Colon (tissue), 2 donors: ENCODE measurements around the gene CADPS.

ENCODE experiments used
- FAIRE-seq: peaks from 2 replicates; lab custom pipeline; 2012; peaks lifted over from hg19 to GRCh38; lab: Jason Lieb, UNC
- donor health status: control.
- donor health status: control.

Gene CADPS

DNA sequence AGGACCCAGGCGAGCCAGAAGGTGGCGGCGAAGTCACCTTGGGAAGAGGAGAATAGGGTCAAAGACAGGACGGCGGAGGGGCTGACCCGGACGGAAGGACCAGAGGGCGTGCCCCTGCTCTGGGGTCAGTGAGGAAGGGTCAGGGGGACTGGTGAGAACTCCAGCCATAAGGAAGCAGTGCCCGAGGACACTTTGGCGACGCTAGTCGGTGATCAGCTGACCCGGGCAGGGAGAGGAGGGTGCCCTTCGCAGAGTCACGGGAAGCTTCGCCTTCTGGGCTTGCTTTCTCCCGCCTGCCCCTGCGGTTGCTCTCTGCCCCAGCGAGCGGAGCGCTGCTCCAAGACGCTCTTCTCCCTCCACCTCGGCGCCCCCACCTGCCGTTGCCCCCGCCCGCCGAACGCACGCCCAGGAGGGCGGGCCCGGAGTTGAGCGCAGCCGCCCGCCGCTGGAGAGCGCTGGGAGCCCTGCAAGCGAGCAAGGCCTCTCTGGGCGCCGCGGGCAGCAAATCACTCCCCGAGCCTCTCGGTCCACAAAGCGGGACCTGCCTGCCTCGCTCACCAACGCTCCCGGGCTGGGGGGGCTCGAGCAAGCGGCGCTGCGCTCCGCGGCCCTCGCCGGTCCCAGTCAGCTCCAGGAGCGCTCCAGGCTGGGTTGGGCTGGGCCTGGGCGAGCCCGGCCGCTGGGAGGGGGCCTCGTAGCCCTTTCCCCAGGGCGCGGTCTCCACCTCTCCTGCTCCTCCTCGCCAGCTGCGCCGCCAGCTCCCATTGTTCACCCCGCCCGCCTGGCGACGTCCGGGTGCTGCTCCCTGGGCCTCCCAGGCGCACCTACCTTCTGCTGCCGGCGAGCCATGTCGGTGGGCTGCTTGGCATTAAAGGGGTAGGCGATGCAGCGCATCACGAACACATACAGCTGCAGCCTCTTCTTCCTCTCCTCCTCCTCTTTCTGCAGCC lies 1.2 kb downstream of the CADPS start:
- no peak for FAIRE-seq

DNA sequence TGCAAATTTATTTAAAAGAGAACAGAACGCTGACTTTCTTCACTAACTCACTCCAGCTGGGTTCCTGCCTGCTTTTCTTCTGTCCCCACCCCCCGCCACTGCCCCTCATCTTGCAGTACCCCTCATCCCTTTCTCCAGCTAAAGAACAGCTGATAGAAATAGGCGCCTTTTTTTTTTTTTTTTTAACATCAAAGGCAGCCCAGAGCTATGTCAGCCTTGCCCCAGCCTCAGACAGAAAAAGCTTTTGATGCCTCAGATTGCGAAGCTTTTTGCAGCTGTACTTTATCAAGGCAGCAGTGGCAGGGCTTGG lies 1.8 kb downstream of the CADPS start:
- no peak for FAIRE-seq

DNA sequence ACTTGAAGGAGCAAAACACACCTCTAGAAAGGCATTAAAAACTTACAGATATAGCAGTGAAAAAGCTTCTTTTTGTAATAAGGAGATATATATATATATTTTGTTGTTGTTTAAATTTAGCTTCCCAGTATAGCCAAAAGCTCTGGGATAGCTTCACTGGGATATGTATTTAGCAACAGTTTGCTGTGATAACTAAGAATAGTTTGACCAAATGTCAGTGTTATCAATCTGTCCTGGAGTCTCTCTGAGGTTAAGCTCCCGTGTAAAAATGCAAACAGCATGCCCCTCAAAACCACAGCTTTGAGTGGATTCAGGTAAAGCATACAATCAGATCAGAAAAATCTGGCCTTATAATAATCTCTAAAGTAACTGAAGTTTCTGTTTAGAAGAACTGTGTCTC lies 2.9 kb downstream of the CADPS start:
- no peak for FAIRE-seq

DNA sequence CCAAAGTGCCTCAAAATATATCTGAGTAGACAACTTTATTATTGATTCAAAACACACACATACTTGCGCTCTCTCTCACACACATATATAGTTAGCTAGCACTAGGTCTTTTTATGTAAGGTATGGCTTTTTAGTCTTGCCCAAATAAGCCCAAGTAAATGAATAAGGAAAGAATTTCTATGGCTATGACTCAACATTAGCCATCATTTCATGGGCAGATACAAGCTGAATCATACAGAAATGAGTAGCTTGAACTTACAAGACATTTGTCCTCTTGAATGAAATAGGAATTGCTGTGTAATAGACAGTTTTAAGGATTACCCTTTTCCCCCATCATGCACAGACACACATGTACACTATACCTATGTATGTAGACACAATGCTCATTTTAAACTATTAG lies 4.9 kb downstream of the CADPS start:
- no peak for FAIRE-seq

DNA sequence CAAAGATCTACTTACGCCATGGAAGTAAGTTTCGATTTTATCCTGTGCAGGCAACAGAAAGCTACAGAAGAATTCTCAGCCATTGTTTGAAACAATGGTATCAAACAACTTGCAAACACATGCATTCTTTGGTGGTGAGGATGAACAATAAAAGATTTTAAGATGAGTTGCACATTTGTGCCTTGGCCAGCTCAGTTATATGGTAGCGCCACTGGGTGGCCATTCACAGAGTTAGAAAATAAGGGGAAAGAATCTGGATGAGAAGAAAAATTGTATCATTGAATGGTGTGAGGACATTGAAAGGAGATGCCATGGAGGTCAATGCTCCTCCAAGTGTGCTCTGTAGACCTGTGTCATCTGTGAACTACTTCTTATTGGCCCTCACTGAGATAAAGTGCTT lies 11.6 kb downstream of the CADPS start:
- no peak for FAIRE-seq

DNA sequence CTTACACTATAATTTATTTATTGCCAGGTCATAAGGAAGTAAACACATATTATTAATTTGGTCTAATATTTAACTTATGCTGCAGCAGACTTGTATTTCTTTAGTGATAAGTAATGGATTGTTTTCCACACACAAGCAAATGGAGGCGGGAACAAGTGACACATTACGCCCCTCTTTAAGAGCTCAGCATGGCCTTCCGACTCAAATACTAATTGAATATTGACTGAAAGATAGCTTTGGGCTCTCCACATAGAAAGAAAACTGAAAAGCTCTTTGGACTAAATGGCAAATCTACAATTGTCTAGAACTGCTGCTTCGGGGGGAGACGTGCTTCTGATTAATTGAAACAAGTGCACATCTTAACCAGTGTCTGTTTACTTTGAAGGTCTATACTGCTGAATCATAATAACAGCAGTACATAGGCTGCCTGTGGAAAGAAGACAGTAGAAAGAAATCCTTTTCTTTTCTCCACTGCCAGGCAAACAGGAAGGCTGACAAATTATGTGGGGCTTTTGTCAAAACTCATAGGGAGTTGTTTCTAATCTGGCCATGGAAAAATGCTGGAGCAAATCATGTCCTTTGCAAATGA lies 15.9 kb downstream of the CADPS start:
- no peak for FAIRE-seq

DNA sequence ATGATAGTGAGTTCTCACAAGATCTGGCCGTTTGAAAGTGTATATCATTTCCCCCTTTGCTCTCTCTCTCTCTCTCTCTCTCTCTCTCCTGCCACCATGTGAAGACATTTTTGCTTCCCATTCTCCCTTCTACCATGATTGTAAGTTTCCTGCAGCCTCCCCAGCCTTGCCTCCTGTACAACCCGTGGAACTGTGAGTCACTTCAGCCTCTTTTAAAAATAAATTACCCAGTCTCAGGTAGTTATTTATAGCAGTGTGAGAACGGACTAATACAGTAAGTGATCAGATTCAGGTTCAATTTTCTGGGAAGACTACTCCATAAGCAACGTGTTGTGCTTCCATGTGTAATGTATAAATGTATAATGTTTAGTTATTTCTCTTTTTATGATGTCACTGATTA lies 29.2 kb downstream of the CADPS start:
- FAIRE-seq, result no peak

DNA sequence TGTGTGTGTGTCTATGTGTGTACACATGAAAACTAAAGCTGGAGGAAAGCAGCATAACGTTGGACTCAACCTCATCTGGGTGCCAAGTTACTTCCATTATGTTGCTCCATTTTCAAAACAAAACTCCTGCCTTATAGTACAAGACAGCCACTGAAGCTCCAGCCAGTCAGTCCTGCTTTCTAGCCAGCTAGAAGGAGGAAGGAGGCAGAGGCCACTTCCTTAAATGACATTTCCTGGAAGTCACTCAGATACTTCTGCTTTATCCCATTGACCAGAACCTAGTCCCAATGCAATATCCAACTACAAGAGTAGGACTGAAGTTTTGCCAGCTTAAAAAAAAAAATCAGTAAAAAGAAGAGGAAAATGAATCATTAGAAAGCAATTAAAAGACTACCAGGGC lies 31.7 kb downstream of the CADPS start:
- FAIRE-seq, result no peak

DNA sequence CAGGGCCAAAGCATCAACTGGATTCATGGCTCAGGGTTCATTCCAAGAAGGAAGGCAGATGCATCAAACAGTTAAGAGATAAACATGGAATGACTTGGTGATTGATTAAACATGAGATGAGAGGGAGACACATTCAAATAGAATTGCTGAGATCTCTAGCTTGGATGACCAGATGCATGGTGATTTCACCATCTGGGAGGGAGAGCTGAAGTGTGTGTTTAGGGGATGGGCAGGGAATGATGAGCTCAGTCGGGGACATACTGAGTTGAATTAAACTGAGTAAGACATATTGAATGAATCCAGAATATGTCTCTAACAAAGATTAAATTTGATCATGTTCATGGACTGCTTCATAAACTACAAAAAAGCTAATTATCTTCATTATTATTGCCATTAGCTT lies 35.5 kb downstream of the CADPS start:
- no peak for FAIRE-seq

DNA sequence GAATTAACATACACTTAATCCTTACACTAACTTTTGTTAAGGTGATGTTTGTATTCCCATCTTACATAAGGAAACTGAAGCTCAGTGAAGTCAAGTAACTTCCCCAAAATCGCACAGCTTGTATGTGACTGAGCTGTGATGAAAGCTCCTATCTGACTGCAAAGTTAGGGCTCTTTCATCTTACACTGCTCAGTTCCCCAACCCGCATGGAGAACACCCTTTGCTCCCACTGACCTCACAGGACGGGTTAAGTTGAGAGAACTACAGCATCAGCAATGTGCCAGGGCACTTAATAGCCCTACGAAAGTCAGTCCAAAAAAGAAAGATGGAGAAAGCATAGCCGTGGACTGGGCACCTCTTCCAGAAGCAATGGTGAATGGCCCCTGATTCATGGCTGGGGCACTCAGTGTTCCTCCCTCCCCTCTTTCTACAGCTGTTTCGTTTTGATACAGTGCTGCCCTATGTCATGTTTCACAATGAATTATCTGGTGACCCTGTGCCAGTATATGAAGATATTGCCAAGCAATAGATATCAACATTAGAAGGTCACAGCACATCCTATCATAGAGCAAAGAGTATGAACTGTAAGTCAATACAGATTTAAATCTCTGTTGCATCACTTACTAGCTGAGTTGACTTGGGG lies 38.0 kb downstream of the CADPS start:
- FAIRE-seq, result no peak

DNA sequence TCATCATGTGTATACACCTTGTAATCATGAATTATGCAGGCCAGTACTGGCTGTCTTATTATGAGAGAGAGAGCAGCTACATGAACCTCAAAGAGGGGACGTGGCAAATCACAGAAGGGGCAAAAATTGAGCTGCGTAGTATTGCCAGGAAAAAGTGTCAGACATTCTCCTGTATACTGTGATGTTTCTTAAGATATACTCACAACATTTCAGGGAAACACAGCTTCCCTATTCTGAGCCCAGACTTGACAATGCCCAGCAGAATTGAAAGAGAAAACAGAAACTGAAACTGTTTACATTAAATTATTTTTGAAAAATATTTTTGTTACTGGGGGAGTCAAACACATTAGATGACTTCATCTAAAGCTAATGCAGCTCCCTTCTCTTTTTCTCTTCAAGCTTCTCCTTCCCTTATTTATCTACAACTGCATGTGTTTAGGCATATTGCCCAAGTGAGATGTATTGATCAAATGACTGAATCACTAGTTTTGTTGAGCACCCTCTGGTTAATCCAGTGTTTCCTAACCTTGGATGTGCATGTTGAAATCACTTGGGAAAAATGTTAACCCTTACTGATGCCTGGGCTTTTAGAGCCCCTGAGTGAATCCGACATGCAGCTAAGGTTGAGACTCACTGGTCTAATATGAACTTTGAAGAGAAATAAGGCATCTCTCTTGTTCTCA lies 39.5 kb downstream of the CADPS start:
- no peak for FAIRE-seq

DNA sequence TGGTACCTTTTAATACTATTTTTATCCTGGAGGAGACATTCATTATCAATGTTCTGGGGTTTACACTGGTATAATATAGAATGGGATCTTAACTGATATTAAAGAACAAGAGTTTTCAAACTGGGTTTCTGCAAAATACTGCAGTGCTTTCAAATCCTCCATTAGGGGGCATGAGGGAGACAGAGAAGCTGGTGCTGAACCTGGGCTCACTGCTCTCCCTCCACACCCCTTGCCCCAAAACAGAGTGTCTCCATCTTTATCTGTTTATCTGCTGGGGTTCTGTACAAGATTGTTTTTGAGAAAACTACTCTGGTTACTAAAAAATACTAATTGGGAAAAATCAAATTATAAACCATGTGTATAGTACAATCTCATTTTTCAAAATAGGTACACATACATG lies 41.7 kb downstream of the CADPS start:
- no peak for FAIRE-seq

DNA sequence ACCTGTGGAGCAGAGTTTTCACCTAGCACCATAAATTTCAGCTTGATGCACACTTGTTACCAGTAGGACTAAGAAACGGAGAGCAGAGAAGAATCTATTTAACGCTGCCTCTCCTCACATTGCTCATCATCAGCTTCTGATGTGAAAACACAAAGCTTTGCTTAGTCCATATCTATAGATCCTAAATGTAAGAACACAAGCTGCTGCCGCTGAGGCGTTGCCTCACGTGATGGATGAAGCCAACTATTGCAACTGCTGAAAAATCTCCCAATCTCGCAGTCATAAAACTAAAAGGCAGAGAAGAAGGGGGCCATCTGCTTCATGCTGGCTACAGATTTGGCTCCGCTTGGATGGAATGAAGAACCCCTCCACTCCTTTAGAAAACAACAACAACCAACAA lies 42.7 kb downstream of the CADPS start:
- no peak for FAIRE-seq

DNA sequence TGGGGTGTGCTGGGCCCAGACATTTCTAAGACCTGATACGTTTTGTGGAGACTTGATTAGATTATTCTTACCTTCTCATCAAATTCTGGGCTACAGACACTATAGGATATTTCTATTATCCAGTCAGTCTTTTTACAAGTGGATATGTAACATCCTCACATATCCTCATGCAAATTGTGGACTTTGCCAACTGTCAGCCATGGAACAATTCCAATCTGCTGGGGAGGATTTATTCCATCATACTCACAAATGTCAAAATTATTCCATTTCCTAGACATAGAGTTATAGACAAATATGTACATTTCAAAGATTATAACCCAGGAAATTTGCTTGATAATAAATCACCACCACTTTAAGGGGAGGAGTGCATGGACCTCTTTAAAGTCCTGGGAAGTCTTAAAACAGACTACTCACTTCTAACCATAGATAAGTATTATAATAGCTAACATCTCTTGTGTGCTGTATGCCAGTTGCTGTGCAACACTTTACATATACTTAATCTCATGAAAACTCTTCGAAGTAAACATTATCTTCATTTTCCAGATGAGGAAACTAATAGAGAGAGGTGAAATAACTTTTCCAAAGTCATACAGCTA lies 44.4 kb downstream of the CADPS start:
- FAIRE-seq, result no peak

DNA sequence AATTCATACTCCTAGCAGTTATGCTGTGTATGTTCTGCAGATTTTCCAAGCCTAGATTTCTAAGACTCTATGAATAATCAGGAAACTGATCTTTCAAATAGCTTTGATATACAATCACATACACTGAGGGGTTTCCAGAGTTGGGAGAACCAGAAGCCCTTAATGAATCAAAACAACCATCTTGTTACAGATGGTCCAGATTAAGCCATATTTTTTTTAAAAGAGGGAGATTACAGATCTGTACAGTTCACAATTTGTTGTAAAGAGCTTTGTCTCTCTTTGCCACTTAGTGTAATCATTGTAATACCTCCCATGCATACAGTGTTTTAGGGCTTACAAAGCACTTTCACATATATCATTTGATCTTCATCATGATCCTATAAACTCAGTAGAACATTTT lies 47.7 kb downstream of the CADPS start:
- FAIRE-seq, result no peak

DNA sequence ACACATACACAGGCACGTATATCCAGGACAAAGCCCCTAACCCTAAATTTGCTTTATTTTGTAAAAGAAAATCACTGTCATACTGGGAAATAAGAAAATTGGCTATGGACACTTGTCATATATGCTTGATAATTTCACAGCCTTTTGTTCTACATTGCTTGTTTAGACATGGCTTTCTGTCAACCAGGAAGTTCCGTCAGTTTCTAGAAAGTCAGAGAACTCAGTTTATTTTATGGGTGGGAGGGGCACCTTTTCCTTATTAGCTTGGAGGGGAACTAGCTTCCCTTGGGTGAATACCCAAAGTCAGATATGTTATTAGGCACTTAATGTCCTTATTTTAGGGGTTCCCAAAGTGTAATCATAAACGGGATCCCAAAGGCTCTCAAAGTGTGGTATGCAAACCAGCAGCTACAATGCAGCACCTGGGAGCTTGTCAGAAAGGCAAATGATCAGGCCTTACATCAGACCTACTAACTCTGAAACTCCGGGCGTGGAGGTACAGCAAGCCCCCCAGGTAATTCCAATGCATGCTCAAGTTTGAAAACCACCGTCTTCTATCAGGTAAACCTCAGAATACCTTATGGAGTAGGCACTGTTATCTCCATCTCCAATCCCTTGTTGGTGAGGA lies 50.1 kb downstream of the CADPS start:
- no peak for FAIRE-seq

DNA sequence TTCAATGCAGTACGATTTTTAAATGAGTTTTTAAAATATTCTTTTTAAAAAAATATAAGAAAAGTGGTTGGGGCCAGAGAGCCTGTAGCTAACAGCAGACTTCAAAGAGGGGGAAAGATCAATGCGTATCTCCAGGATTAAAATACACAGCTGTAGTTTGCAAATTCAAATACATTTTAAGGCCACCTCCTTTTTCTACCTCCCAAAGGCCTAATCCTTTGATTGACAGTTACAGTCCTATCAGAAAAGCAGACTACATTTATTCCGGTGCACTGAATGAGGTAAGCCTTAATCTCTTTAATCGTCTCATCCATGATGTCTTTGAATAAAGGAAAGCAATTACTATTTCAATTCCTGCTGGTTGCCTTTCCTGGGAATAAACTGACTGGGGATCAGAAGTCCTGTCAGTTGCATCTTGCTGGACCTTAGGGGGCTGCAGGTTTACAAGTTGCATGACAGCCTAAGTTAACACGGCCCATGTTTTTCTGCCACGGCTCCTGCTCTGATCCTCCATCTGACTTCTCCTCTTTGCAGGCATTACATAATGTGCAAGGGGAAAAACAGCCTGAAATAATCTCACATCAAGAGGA lies 51.7 kb downstream of the CADPS start:
- FAIRE-seq, result no peak

DNA sequence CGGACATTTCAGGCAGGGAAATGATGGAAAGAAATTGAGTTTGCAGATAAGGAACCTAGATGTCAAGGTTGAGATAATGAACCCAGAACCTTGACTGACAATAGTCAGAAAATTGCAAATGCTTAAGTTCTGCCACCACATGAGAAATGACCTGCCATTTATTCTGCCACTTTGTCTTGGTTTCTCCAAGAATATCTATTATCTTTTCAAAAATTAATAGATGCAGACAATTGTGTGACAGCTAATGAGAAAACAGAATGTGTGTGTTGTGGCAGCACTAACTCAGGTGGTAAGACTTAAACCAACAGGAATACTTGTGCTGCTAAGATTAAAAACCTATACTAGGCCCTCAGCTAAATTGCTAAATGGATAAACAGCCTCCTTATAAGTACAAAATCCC lies 52.3 kb downstream of the CADPS start:
- no peak for FAIRE-seq

DNA sequence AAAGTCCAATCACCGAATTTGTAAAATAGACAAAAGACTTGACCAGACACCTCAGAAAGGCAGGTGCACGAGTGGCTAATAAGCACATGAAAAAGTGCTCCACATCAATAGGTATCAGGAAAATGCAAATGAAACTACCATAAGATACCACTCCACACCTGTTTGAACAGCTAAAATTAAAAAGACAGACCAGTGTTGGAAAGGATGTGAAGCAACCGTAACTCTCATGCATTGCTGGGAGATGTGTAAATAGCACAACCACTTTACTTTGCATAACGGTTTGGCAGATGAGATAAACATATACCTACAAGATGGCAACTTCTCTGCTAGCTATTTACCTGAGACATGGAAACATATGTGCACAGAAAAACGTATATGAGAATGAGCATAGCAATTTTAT lies 56.9 kb downstream of the CADPS start:
- FAIRE-seq, result no peak

DNA sequence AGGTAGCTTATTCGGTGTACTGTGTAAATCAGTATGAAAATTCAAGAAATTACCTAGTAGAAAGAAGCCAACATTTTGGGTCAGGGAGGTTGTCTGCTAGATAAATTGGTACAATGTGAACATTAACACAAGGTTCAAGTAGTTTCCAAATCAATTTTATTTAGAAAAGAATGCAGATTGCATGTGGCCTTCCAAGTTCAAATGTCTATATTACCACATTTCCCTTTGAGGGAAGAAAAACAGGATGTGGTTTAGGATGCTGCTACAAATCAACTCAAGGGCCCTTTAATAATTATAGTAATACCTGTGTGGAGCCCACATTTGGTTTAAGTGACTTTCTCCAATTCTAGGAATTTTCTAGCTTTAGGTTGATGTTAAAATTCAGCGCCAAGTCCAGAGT lies 57.5 kb downstream of the CADPS start:
- no peak for FAIRE-seq

DNA sequence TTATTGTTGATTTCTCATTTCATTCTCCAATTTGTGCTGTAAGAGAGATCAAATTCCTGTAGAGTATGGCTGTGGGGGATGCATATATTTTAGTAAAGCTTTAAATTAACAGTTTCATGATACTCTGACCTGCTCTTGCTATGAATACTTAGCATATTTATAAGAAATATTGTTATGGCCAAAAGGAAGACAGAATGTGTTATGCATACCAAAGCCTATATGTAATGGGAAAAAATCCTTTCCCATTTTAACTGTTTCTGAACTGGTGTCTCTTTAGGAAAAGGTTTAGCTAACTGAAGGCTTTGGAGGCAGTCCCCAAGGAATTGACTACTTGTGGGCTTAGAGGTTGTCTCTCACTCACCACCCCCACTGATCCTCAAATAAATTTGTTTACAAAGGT lies 59.2 kb downstream of the CADPS start:
- no peak for FAIRE-seq

DNA sequence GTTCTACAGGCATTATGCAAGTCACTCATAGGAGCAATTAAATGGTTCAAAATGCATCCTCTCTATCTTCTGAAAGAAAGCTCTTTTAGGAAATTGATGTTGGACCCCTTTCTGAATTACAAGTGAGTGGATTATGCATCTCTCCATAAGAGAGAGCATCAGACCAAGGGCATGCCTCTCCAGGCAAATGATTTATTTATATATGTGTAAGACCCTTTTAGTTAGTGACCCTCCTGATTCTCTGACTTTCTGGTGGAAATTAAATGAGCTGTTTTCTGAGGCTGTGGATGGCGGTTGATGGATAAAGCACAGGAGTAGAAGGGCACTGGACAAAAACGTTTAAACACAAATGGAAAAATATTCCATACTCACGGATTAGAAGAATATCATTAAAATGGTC lies 62.6 kb downstream of the CADPS start:
- no peak for FAIRE-seq
